Measurements from ENCODE around the gene CLP1.

The CLP1 gene

GRCh38 chr11:57657194-57658022, at the start of gene CLP1:
CLP1 (plus strand) TSS chr11:57657762; CDS start chr11:57659477, 1,715 bp downstream.
- peaks cover 13 to 28% of the 10 kb centered on the region in 2 donors for H3K36me3 ChIP-seq (ENCODE audit: control insufficient read depth in 1 of 2, insufficient read depth in 2 of 2, low read length in 2 of 2)

GRCh38 chr11:57610170-57610569, 47.4 kb upstream of the CLP1 start:
- Histone ChIP-seq H3K36me3 (ENCODE audit: control insufficient read depth in 1 of 2, insufficient read depth in 2 of 2, low read length in 2 of 2) (peaks cover 0 to 4% of the 10 kb centered on the region in 2 donors), H3K9ac (ENCODE audit: low read depth in 1 of 2, low read length in 2 of 2) (no peak overlapping the region), H3K4me1 (ENCODE audit: control insufficient read depth in 1 of 2, insufficient read depth in 2 of 2, low read length in 2 of 2) (no peaks in the 10 kb centered on the region), H3K4me3 (ENCODE audit: low read depth in 1 of 2, low read length in 2 of 2) (no peak overlapping the region), H3K9me3 (ENCODE audit: control insufficient read depth in 1 of 2, low read length in 2 of 2) (no peaks in the 10 kb centered on the region), H3K27me3 (ENCODE audit: control insufficient read depth in 1 of 2, insufficient read depth in 2 of 2, low read length in 2 of 2) (no peaks in the 10 kb centered on the region), H3K27ac (ENCODE audit: low read depth, low read length) (no peak overlapping the region)

More at GRCh38 chr11:57657194-57658022, at the start of gene CLP1:
- no peaks in the 10 kb centered on the region for H3K9me3 ChIP-seq (ENCODE audit: control insufficient read depth in 1 of 2, low read length in 2 of 2)
- peak within 1 kb of the TSS; percentile 76 to 95 for H3K9ac ChIP-seq (ENCODE audit: low read depth in 1 of 2, low read length in 2 of 2)
- H3K27me3 ChIP-seq (ENCODE audit: control insufficient read depth in 1 of 2, insufficient read depth in 2 of 2, low read length in 2 of 2): no peaks in the 10 kb centered on the region
- H3K4me3 ChIP-seq (ENCODE audit: low read depth in 1 of 2, low read length in 2 of 2): peak within 1 kb of the TSS; percentile 96
- peaks cover 8 to 18% of the 10 kb centered on the region in 2 donors for H3K4me1 ChIP-seq (ENCODE audit: control insufficient read depth in 1 of 2, insufficient read depth in 2 of 2, low read length in 2 of 2)
- H3K27ac ChIP-seq (ENCODE audit: low read depth, low read length): peak within 1 kb of the TSS; percentile 81

- Histone ChIP-seq H3K27ac (ENCODE audit: low read depth, low read length) (no peak overlapping the region), H3K36me3 (ENCODE audit: control insufficient read depth in 1 of 2, insufficient read depth in 2 of 2, low read length in 2 of 2) (no peaks in the 10 kb centered on the region)
These were observed 43.3 kb upstream of the CLP1 start for GRCh38 chr11:57614234-57614772.

GRCh38 chr11:57615308-57615707, 42.3 kb upstream of the CLP1 start:
- H3K27ac ChIP-seq (ENCODE audit: low read depth, low read length): no peak overlapping the region
- H3K4me3 ChIP-seq (ENCODE audit: low read depth in 1 of 2, low read length in 2 of 2): no peak overlapping the region
- no peaks in the 10 kb centered on the region for H3K4me1 ChIP-seq (ENCODE audit: control insufficient read depth in 1 of 2, insufficient read depth in 2 of 2, low read length in 2 of 2)
- H3K36me3 ChIP-seq (ENCODE audit: control insufficient read depth in 1 of 2, insufficient read depth in 2 of 2, low read length in 2 of 2): no peaks in the 10 kb centered on the region
- H3K27me3 ChIP-seq (ENCODE audit: control insufficient read depth in 1 of 2, insufficient read depth in 2 of 2, low read length in 2 of 2): no peaks in the 10 kb centered on the region
- H3K9me3 ChIP-seq (ENCODE audit: control insufficient read depth in 1 of 2, low read length in 2 of 2): peaks cover 6 to 9% of the 10 kb centered on the region in 2 donors
- no peak overlapping the region for H3K9ac ChIP-seq (ENCODE audit: low read depth in 1 of 2, low read length in 2 of 2)

More at GRCh38 chr11:57614234-57614772, 43.3 kb upstream of the CLP1 start:
- Histone ChIP-seq H3K9ac (ENCODE audit: low read depth in 1 of 2, low read length in 2 of 2) (no peak overlapping the region), H3K4me3 (ENCODE audit: low read depth in 1 of 2, low read length in 2 of 2) (no peak overlapping the region), H3K4me1 (ENCODE audit: control insufficient read depth in 1 of 2, insufficient read depth in 2 of 2, low read length in 2 of 2) (no peaks in the 10 kb centered on the region), H3K27me3 (ENCODE audit: control insufficient read depth in 1 of 2, insufficient read depth in 2 of 2, low read length in 2 of 2) (no peaks in the 10 kb centered on the region), H3K9me3 (ENCODE audit: control insufficient read depth in 1 of 2, low read length in 2 of 2) (peaks cover 2 to 3% of the 10 kb centered on the region in 2 donors)

- Histone ChIP-seq H3K27me3 (ENCODE audit: control insufficient read depth in 1 of 2, insufficient read depth in 2 of 2, low read length in 2 of 2) (no peaks in the 10 kb centered on the region), H3K36me3 (ENCODE audit: control insufficient read depth in 1 of 2, insufficient read depth in 2 of 2, low read length in 2 of 2) (no peaks in the 10 kb centered on the region), H3K9me3 (ENCODE audit: control insufficient read depth in 1 of 2, low read length in 2 of 2) (peaks cover 6 to 12% of the 10 kb centered on the region in 2 donors), H3K4me1 (ENCODE audit: control insufficient read depth in 1 of 2, insufficient read depth in 2 of 2, low read length in 2 of 2) (no peaks in the 10 kb centered on the region), H3K27ac (ENCODE audit: low read depth, low read length) (no peak overlapping the region), H3K9ac (ENCODE audit: low read depth in 1 of 2, low read length in 2 of 2) (no peak overlapping the region), H3K4me3 (ENCODE audit: low read depth in 1 of 2, low read length in 2 of 2) (no peak overlapping the region)
These were observed 41.0 kb upstream of the CLP1 start for GRCh38 chr11:57616595-57616994.

GRCh38 chr11:57618438-57618837, 39.1 kb upstream of the CLP1 start:
- Histone ChIP-seq H3K4me1 (ENCODE audit: control insufficient read depth in 1 of 2, insufficient read depth in 2 of 2, low read length in 2 of 2) (no peaks in the 10 kb centered on the region), H3K9me3 (ENCODE audit: control insufficient read depth in 1 of 2, low read length in 2 of 2) (peaks cover 6 to 12% of the 10 kb centered on the region in 2 donors), H3K9ac (ENCODE audit: low read depth in 1 of 2, low read length in 2 of 2) (no peak overlapping the region), H3K27me3 (ENCODE audit: control insufficient read depth in 1 of 2, insufficient read depth in 2 of 2, low read length in 2 of 2) (no peaks in the 10 kb centered on the region), H3K4me3 (ENCODE audit: low read depth in 1 of 2, low read length in 2 of 2) (no peak overlapping the region), H3K36me3 (ENCODE audit: control insufficient read depth in 1 of 2, insufficient read depth in 2 of 2, low read length in 2 of 2) (no peaks in the 10 kb centered on the region), H3K27ac (ENCODE audit: low read depth, low read length) (no peak overlapping the region)

- Histone ChIP-seq H3K9me3 (ENCODE audit: control insufficient read depth in 1 of 2, low read length in 2 of 2) (peaks cover 6 to 12% of the 10 kb centered on the region in 2 donors), H3K9ac (ENCODE audit: low read depth in 1 of 2, low read length in 2 of 2) (no peak overlapping the region), H3K36me3 (ENCODE audit: control insufficient read depth in 1 of 2, insufficient read depth in 2 of 2, low read length in 2 of 2) (no peaks in the 10 kb centered on the region), H3K4me3 (ENCODE audit: low read depth in 1 of 2, low read length in 2 of 2) (no peak overlapping the region), H3K27me3 (ENCODE audit: control insufficient read depth in 1 of 2, insufficient read depth in 2 of 2, low read length in 2 of 2) (no peaks in the 10 kb centered on the region), H3K27ac (ENCODE audit: low read depth, low read length) (no peak overlapping the region), H3K4me1 (ENCODE audit: control insufficient read depth in 1 of 2, insufficient read depth in 2 of 2, low read length in 2 of 2) (no peaks in the 10 kb centered on the region)
These were observed 38.2 kb upstream of the CLP1 start for GRCh38 chr11:57619331-57619730.

- Histone ChIP-seq H3K27ac (ENCODE audit: low read depth, low read length) (no peak overlapping the region), H3K9ac (ENCODE audit: low read depth in 1 of 2, low read length in 2 of 2) (no peak overlapping the region), H3K4me1 (ENCODE audit: control insufficient read depth in 1 of 2, insufficient read depth in 2 of 2, low read length in 2 of 2) (no peaks in the 10 kb centered on the region), H3K4me3 (ENCODE audit: low read depth in 1 of 2, low read length in 2 of 2) (no peak overlapping the region), H3K27me3 (ENCODE audit: control insufficient read depth in 1 of 2, insufficient read depth in 2 of 2, low read length in 2 of 2) (no peaks in the 10 kb centered on the region), H3K9me3 (ENCODE audit: control insufficient read depth in 1 of 2, low read length in 2 of 2) (peaks cover 6 to 12% of the 10 kb centered on the region in 2 donors), H3K36me3 (ENCODE audit: control insufficient read depth in 1 of 2, insufficient read depth in 2 of 2, low read length in 2 of 2) (no peaks in the 10 kb centered on the region)
These were observed 37.1 kb upstream of the CLP1 start for GRCh38 chr11:57620467-57620866.

- Histone ChIP-seq H3K4me1 (ENCODE audit: control insufficient read depth in 1 of 2, insufficient read depth in 2 of 2, low read length in 2 of 2) (no peaks in the 10 kb centered on the region), H3K27ac (ENCODE audit: low read depth, low read length) (no peak overlapping the region), H3K36me3 (ENCODE audit: control insufficient read depth in 1 of 2, insufficient read depth in 2 of 2, low read length in 2 of 2) (no peaks in the 10 kb centered on the region), H3K27me3 (ENCODE audit: control insufficient read depth in 1 of 2, insufficient read depth in 2 of 2, low read length in 2 of 2) (no peaks in the 10 kb centered on the region), H3K9ac (ENCODE audit: low read depth in 1 of 2, low read length in 2 of 2) (no peak overlapping the region), H3K9me3 (ENCODE audit: control insufficient read depth in 1 of 2, low read length in 2 of 2) (peaks cover 6 to 12% of the 10 kb centered on the region in 2 donors), H3K4me3 (ENCODE audit: low read depth in 1 of 2, low read length in 2 of 2) (no peak overlapping the region)
These were observed 35.3 kb upstream of the CLP1 start for GRCh38 chr11:57622263-57622662.

GRCh38 chr11:57624864-57625263, 32.7 kb upstream of the CLP1 start:
- Histone ChIP-seq H3K27me3 (ENCODE audit: control insufficient read depth in 1 of 2, insufficient read depth in 2 of 2, low read length in 2 of 2) (no peaks in the 10 kb centered on the region), H3K9me3 (ENCODE audit: control insufficient read depth in 1 of 2, low read length in 2 of 2) (peaks cover under 1 to 4% of the 10 kb centered on the region in 2 donors), H3K4me3 (ENCODE audit: low read depth in 1 of 2, low read length in 2 of 2) (no peak overlapping the region), H3K36me3 (ENCODE audit: control insufficient read depth in 1 of 2, insufficient read depth in 2 of 2, low read length in 2 of 2) (no peaks in the 10 kb centered on the region), H3K9ac (ENCODE audit: low read depth in 1 of 2, low read length in 2 of 2) (no peak overlapping the region), H3K27ac (ENCODE audit: low read depth, low read length) (no peak overlapping the region), H3K4me1 (ENCODE audit: control insufficient read depth in 1 of 2, insufficient read depth in 2 of 2, low read length in 2 of 2) (no peaks in the 10 kb centered on the region)
